Activated CD8-positive, alpha-beta memory T cell treated with anti-CD3 and anti-CD28 coated beads, Interleukin-2, amount 50 U/mL, for 4 hours (primary cell): Measurements from ENCODE around the gene METTL21C.

Experiments used
- DNase-seq: peaks from one replicate; pipeline ENCODE4 v3.0.0-alpha.2; 2020

METTL21C gene

DNA sequence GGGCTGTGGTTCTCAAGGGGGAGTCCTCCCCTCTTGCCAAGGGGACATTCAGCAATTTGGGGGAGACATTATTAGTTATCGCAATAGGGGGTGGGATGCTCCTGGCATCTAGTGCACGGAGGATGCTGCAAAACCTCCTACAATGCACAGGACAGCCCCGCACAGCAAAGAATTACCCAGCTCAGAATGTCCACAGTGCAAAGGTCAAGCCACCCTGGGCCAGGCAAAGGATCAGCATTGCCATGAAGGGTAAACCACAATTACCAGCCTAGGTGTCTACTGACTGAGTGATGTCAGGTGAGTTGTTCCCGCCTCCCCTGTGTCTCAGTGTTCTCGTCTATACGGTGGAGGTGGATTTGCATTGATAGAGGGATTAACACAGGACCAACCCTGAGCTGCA is 2.4 kb upstream of the METTL21C start:
- DNase-seq: no peak

DNA sequence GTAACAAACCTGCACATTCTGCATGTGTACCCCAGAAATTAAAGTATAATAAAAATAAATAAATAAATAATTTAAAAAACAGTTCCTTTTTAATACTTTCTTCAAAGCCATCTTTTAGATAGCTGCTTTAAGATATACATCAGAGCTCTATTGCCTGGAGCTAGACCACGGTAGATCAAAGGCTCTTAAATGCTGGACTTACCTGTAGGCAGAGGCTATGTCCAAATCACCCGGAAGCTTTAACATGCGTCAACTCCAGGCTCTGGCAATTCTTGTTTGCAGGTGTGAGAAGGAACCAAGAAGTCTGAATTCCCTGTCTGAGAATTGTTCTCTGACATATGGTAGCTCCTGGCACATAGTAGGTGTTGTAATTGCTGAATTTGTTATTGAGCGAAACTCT is 1.6 kb upstream of the METTL21C start:
- DNase-seq: no peak

GRCh38 chr13:102693776-102694175 is 1.1 kb downstream of the METTL21C start:
- DNase-seq: no peak

DNA sequence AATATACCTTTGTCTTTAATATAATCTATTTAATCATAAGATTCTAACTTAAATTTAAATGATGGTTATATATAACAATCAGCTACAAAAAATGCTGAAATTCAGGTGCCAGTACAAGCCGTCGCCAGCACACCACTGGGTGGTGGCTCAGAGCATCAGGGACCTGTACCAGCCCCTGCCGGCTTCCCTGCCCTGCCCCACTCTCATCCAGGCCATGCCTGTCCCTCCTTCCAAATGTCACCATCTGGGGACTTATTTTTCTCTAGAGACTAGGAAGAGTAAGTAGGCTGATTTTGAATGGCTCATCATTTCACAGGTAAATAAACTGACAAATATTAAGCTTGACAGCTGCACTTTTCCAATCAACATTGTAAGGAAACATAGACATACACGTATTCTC is 1.6 kb downstream of the METTL21C start:
- DNase-seq: no peak

DNA sequence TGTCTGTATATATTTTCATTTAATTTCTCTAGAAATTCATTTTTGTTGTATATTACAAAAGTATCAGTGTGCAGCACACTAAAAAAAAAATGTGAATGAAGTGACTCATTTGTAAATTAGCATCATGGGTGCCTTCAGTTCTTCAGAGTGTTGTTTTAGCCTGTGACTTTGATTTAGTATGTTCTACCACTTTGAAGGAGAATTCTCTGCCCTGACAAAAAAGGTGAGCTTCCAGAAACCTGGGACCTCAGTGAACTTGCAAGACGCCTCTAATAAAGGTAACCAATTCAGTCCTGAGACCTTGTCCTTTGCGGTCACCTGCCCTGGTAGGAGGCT is 2.4 kb downstream of the METTL21C start:
- no peak for DNase-seq

DNA sequence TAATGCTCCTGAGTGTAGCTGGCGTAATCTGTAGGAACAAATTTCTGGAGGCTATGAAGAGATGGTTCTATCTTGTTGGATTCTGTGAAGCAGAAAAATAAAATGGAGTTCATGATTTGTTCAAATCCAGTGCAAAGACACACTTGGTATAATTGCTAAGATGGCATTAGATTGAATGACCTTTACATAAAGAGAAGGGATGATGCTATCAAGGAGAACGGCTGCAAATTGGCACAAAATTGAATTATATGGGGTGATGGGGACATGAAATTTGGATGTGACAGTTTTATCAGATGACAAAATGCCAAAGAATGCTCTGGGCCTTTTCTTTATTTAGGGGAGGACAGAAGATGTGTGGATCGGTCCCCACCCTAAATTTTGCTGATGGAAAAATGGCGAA is 4.0 kb downstream of the METTL21C start:
- DNase-seq: no peak

- no peak for DNase-seq
Observed at GRCh38 chr13:102688306-102688973, 6.4 kb downstream of the METTL21C start.

DNA sequence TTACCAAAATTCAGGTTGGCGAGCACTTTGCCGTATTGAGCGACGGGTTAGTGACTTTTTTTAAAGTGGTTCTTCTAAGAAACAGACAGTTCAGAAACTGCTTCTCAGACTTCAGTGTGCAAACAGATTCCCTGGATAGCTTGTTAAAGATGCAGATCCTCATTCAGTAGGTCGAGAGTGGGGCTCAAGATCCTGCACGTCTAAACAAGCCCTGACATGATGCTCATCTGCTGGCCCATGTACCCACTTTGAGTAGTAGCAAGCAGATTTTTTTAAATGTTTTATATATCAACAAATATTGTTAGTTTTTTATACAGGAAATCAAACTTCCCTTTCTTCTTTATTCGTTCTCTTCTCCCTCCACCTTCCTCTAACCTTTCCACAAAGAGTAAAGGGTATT is 7.3 kb downstream of the METTL21C start:
- DNase-seq: no peak

DNA sequence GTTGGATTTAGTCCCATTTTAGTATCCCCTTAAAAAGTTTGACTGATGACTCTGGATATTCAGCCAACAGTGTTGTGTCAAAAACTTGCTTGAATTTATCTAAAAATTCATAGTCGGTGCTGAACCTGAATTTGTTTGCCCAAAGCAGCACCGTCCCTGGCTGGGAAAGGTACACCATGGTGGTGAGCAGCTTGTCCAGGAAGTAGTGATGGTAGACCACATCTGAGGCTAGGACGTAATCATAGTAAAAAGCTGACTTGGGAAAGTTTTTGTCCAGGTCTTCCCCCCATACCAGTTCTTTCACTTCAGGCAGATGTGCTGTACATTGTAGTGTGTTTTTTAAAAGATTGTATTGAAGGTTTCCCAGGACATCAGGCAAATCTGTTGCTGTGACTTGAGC is 8.8 kb downstream of the METTL21C start:
- no peak for DNase-seq

DNA sequence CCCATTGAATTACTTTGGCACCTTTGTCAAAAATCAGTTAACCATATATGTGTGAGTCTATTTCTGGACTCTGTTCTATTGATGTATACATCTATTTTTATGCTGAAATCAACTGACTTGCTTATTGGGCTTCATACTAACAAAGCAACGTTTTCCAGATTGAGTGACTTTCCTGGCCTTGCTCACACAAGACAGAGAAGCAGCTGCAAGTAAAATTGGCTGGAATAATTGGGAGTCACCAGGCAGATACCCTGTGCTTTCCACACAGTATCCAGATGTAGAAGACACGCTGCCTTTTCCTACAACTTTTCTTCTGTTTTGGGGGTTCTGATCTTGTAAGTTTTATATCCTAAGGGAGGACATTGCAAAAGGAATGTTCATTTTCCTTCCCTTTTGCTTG is 11.2 kb downstream of the METTL21C start:
- DNase-seq: no peak

DNA sequence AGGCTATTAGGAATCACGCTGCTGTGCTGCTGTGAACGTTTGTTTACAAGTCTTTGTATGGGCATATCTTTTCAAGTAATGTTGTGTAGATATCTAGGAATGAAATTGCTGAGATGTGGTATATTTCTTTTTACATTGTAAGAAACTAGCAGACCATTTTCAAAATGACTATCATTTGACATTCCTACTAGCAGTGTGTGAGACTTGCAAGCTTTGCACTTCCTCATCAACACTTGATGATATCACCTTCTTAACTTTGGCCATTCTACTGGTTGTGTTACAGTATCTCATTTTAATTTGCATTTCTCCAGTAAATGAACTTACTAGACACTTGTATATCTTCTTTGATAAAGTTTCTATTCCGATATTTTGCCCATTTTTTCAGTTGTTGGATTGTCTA is 12.1 kb downstream of the METTL21C start:
- DNase-seq: no peak

DNA sequence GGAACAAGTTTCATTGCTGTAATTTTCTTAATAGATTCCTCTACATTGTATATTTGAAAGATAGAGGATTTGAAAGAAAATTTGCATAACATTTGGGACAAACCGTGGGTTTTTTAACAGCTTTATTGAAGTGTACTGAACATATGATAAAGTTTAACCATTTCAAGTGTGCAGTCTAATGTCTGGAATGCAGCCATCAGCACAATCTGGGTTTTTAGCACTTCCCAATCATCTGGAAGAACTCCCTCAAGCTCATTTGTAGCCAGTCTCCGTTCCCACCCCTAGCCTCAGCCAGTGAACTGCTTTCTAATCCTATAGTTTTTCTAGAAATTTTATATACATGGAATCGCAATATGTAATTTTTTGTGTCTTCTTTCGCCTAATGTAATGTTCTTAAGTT is 12.6 kb downstream of the METTL21C start:
- DNase-seq: no peak

- no peak for DNase-seq
Observed at GRCh38 chr13:102680842-102681740, 13.8 kb downstream of the METTL21C start.

DNA sequence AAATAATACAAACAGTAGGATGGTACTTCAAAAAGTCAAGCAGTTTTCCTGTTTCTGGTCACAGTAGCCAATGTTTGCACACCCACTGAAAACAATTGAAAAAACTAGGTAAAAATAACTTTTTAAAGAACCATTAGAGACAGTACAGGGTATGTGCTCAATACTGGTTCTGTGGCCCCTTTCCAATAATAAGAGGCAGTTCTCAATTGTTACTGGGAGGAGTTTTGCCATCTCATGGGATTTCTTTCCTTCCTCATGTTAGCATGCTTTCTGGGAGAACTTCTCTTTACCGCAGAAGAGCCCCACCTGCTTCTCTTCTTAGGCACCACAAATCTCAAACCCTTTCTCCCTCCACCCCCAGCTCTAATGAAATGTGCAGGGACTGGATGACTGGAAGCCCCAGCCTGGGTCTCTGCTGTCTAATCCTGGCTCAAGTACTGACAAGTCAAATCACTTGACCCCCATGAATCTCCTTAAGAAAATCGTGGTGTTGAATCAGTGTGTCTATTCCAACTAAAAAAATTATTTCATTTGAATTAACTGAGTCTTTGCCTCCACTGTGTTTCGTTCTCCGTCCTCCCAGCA is 14.6 kb downstream of the METTL21C start:
- no peak for DNase-seq

DNA sequence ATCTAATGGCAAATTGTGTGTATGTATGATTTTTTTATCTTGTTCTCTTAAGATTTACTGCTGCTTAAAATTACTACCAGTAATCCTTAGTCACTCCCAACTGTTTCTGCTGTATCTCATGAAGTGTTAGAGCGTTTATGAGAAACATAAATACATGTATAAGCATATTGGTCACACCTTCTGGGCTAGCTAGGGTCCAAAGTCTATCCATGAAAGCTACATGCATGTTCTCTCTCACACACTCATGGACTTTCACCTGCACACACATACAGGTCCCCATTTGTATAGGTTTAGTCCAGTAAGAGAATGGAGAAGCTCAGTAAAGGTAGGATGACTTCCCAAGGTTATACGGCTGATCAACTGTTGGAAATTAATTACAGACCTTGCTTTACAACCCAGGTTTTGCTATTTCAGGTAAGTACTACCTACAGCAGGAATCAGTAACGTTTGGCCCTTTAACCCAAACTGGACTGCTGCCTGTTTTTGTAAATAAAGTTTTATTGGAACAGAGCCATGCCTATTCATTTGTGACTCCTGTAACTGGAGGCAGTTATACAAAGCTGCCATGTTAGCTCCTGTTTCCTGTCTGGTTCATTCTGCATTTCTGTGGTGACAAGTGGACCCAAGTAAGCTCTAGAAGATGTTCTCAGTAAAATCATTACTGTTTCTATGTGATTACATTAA is 15.3 kb downstream of the METTL21C start:
- DNase-seq: no peak

DNA sequence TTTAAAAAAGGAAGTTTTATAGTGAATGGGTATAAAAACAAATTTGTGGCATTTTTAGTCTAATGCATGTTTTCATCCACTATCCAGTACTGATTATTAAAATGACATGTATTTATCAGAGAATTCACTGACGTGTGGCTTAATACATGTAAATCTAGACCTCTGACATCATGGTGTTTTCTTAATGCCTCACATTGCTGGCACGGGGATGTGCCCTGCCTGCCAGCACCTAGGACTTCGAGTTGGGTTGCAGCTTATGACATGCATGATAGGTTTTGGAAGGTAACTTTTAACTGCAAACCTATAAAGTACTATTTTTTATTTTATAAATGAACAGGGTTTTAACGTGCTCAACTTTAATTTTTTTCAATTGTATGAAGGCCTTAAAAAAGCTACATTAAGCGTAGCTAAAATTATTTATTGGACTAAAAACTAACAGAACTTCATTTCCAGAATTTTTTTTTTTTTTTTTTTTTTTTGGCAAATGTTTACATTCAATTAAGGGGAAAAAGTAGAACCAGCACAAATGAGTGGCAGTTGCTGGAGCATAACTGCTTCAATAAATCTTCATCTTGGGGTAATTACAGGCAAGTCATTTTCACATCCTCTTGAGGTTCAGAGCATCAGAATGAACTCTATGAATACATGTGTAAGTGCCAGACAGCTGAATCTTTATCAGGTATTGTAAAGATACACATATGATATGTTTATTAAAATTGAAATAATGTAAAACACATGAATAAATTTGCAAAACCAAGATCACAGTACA is 16.3 kb downstream of the METTL21C start:
- no peak for DNase-seq

DNA sequence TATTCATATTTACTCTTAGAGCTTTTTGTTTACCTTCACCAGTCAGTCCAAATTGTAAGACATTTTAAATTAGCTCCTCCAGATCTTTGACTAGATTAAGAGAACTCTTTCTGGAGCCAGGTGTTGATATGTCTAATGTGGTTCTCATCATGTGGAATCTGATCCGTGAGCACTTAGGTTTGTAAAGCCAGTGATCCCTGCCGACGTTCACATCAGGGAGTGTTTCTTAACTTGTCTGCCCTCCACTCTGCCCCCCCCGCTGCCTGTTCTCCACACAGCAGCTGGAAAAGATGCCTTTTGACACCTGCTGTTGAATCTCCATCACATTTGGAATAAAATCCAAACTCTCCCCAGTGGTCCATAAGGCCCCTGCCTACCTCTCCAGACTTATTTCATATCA is 17.7 kb downstream of the METTL21C start:
- no peak for DNase-seq

DNA sequence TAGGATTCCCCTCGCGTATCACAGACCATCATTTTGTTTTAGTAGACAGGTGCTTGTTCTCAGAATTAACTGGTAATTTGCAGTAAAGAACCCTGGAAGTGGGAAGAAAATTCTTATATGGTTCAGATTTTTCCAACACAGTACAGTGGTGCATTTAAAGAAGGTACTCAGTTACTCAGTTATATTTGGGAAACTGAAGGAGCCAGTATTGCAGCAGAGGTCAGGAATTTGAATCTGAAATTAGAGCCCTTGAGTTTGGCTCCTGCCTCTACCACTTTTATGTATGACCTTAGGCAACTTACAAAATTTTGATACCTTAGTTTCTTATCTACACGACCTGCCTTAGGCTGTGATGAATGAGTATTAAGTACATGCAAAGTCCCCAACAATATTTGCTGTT is 19.7 kb downstream of the METTL21C start:
- no peak for DNase-seq

- DNase-seq: no peak
Observed at GRCh38 chr13:102670130-102670529, 24.7 kb downstream of the METTL21C start.

DNA sequence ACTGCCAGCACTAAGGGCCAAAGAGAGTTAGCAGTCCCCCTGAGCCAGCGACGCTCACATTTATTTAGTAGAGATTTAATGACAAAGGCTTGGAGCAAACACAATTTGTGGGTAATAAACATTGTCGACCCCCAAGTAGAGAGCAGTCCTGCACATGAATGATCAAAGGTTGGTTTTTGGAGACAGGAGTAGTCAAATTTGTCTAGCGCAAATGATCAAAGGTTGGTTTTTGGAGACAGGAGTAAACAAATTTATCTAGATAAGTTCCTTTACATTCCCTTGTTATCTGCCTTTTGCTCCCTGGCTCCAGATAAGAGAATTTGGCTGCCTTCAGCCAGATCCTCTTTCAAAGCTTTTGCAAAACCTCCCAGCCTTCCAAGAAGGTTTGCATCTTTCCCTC is 26.9 kb downstream of the METTL21C start:
- no peak for DNase-seq

- no peak for DNase-seq
Observed at GRCh38 chr13:102667023-102667422, 27.8 kb downstream of the METTL21C start.

GRCh38 chr13:102659168-102659713 is 35.6 kb downstream of the METTL21C start:
- DNase-seq: no peak

- no peak for DNase-seq
Observed at GRCh38 chr13:102658660-102659059, 36.2 kb downstream of the METTL21C start.
